CD1c-positive myeloid dendritic cell (primary cell): Measurements from ENCODE around the gene DOHH.
"Not testable (repeated sequence)": the region's sequence is repeated elsewhere in the genome, so short reads cannot be mapped to it uniquely, and the experiment has no call there.

Source experiments
- DNase-seq: peaks from one replicate; pipeline ENCODE4 v3.0.0-alpha.2; 2016; ENCODE audit errors: extremely low spot score

DOHH gene

GRCh38 chr19:3459089-3459881, 41.2 kb downstream of the DOHH start:
- peak; percentile 14 for DNase-seq

GRCh38 chr19:3458229-3459088, 42.0 kb downstream of the DOHH start:
- DNase-seq: no peak

GRCh38 chr19:3457528-3458228, 42.8 kb downstream of the DOHH start:
- DNase-seq: no peak

GRCh38 chr19:3456925-3457527, 43.4 kb downstream of the DOHH start:
- DNase-seq: no peak

- DNase-seq: no peak
Observed at GRCh38 chr19:3455960-3456601, 44.4 kb downstream of the DOHH start.

- no peak for DNase-seq
Observed at GRCh38 chr19:3455393-3455955, 45.0 kb downstream of the DOHH start.

GRCh38 chr19:3454656-3455392, 45.6 kb downstream of the DOHH start:
- DNase-seq: no peak

GRCh38 chr19:3453840-3454239, 46.6 kb downstream of the DOHH start:
- DNase-seq: no peak

- DNase-seq: not testable (repeated sequence)
Observed at GRCh38 chr19:3452942-3453214, 47.6 kb downstream of the DOHH start.

- no peak for DNase-seq
Observed at GRCh38 chr19:3452171-3452941, 48.1 kb downstream of the DOHH start.

GRCh38 chr19:3451451-3451866, 49.0 kb downstream of the DOHH start:
- no peak for DNase-seq

- peak; percentile 88 for DNase-seq
Observed at GRCh38 chr19:3450796-3451411, 49.6 kb downstream of the DOHH start.

- no peak for DNase-seq
Observed at GRCh38 chr19:3448616-3449334, 51.7 kb downstream of the DOHH start.

GRCh38 chr19:3446657-3447056, 53.8 kb downstream of the DOHH start:
- DNase-seq: not testable (repeated sequence)

GRCh38 chr19:3444695-3445234, 55.7 kb downstream of the DOHH start:
- no peak for DNase-seq

- DNase-seq: no peak
Observed at GRCh38 chr19:3443840-3444694, 56.4 kb downstream of the DOHH start.

GRCh38 chr19:3442487-3443071, 57.9 kb downstream of the DOHH start:
- DNase-seq: no peak
